ENCODE data around the gene PPHLN1.

PPHLN1 gene

DNA sequence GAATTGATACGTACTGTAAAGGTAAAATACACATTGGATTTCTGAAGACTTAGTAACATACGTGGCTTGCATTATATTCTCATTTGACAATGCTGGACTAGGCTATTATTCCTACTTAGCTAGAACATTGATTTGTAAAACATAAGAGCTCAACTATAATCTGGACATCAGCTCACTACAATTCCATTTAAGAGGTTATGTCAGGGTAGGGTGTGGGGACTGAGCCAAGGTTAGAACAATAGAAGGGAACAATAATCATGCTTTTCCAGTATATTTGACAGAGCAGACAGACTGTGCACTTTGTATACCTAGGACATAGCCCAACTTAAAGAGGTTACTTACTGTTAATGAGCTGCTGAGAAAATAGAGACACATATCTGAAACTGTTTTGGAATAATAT is 10.9 kb upstream of the PPHLN1 start:
- no peak overlapping the region for H4K8ac ChIP-seq (ENCODE audit: low read depth, low read length)
- H3K18ac ChIP-seq (ENCODE audit: low read length), result no peak overlapping the region
- H3K36me3 ChIP-seq (replicated peaks in 1 of 2; ENCODE audit: control insufficient read depth in 2 of 2, insufficient read depth in 2 of 2, low read length in 2 of 2), result peaks cover 4 to 81% of the 10 kb centered on the region in 2 donors
- H3K9me3 ChIP-seq (replicated peaks in 1 of 2; ENCODE audit: control insufficient read depth in 2 of 2, insufficient read depth in 1 of 2, low read depth in 1 of 2, low read length in 2 of 2), result no peaks in the 10 kb centered on the region
- H2AFZ ChIP-seq (ENCODE audit: low read length), result no peak overlapping the region
- H2BK12ac ChIP-seq (ENCODE audit: low read length), result no peak overlapping the region
- H3K14ac ChIP-seq (ENCODE audit: low read length), result no peak overlapping the region
- WGBS, 2 donors (ENCODE audit: extremely low coverage in 2 of 2, insufficient read length in 2 of 2, insufficient replicate concordance in 1 of 2), result no CpG with 5 or more reads among the region's 2 CpGs
- H3K4me1 ChIP-seq (ENCODE audit: control insufficient read depth in 2 of 2, insufficient read depth in 1 of 2, low read depth in 1 of 2, low read length in 2 of 2), result no peaks in the 10 kb centered on the region
- H2BK120ac ChIP-seq (ENCODE audit: low read depth, low read length), result no peak overlapping the region
- H3K27ac ChIP-seq (replicated peaks; ENCODE audit: low read length), result no peak overlapping the region
- H3K23ac ChIP-seq (ENCODE audit: low read depth, low read length, poor library complexity), result no peak overlapping the region
- H3K4ac ChIP-seq (ENCODE audit: low read length), result no peak overlapping the region
- no peak overlapping the region for H2AK5ac ChIP-seq (ENCODE audit: low read depth, low read length)
- H3K4me3 ChIP-seq (ENCODE audit: low read length in 2 of 2), result no peak overlapping the region
- peaks cover 3% of the 10 kb centered on the region for H3K79me1 ChIP-seq (ENCODE audit: low read depth, low read length)
- no peak overlapping the region for H2BK15ac ChIP-seq (ENCODE audit: low read length)
- no peak overlapping the region for H3K4me2 ChIP-seq (ENCODE audit: insufficient read depth, low read length, poor library complexity, severe bottlenecking)
- H3K9ac ChIP-seq (ENCODE audit: low read depth, low read length, poor library complexity), result no peak overlapping the region
- H2BK5ac ChIP-seq (ENCODE audit: low read length), result no peak overlapping the region
- no peak overlapping the region for H4K91ac ChIP-seq (ENCODE audit: low read depth, low read length, poor library complexity)
- no peak for DNase-seq (ENCODE audit: low spot score)
- H3K27me3 ChIP-seq (ENCODE audit: control insufficient read depth in 3 of 3, insufficient read depth in 3 of 3, low read depth in 1 of 3, low read length in 3 of 3), result no peaks in the 10 kb centered on the region

DNA sequence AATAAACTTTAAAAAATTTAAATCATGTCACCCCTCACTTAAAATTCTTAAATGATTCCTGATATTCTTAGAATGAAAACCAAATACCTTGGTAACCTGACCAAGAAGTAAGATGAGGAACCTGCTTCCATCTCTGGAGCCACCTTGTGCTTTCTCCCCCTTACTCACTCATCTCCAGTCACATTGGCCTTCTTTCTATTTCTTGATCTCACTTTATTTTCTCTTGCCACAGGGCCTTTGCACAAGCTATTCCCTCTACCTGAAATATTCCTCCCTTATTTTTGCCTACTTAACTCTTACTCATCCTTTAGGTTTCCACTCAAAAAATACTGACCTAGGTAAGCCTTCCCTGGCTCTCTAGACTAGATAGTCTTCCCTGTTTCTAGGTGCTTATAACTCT is 5.2 kb upstream of the PPHLN1 start:
- H3K9me3 ChIP-seq (replicated peaks in 1 of 2; ENCODE audit: control insufficient read depth in 2 of 2, insufficient read depth in 1 of 2, low read depth in 1 of 2, low read length in 2 of 2), result no peaks in the 10 kb centered on the region

DNA sequence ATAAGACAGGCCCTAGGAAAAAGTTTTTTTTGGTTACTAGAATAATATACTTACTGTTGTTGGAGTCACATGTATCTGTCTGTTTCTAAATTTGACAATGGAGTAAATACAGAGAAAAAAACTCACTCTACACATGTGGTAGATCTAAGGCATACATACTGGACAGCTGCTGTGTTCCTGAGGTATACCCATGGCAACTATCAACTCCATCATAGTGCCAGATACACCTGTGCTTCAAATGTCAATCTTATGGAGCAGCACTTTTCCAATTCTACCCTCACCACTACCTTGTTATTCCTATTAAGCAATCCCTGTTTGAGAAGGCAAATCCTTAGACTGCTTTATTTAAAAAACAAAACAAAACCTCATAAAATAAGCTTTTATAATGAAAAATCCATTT is 3.4 kb upstream of the PPHLN1 start:
- H2BK5ac ChIP-seq (ENCODE audit: low read length), result no peak overlapping the region
- no peak overlapping the region for H3K23ac ChIP-seq (ENCODE audit: low read depth, low read length, poor library complexity)
- no peak overlapping the region for H3K18ac ChIP-seq (ENCODE audit: low read length)
- no peak overlapping the region for H4K91ac ChIP-seq (ENCODE audit: low read depth, low read length, poor library complexity)
- no peak for DNase-seq (ENCODE audit: low spot score)
- no peaks in the 10 kb centered on the region for H3K27me3 ChIP-seq (ENCODE audit: control insufficient read depth in 3 of 3, insufficient read depth in 3 of 3, low read depth in 1 of 3, low read length in 3 of 3)
- peaks cover 6 to 11% of the 10 kb centered on the region in 2 donors for H3K4me1 ChIP-seq (ENCODE audit: control insufficient read depth in 2 of 2, insufficient read depth in 1 of 2, low read depth in 1 of 2, low read length in 2 of 2)
- no peak overlapping the region for H2BK120ac ChIP-seq (ENCODE audit: low read depth, low read length)
- no peak overlapping the region for H2AFZ ChIP-seq (ENCODE audit: low read length)
- H3K36me3 ChIP-seq (replicated peaks in 1 of 2; ENCODE audit: control insufficient read depth in 2 of 2, insufficient read depth in 2 of 2, low read length in 2 of 2), result peaks cover 5 to 64% of the 10 kb centered on the region in 2 donors
- no peaks in the 10 kb centered on the region for H3K9me3 ChIP-seq (replicated peaks in 1 of 2; ENCODE audit: control insufficient read depth in 2 of 2, insufficient read depth in 1 of 2, low read depth in 1 of 2, low read length in 2 of 2)
- no peak overlapping the region for H2BK15ac ChIP-seq (ENCODE audit: low read length)
- no peak overlapping the region for H4K8ac ChIP-seq (ENCODE audit: low read depth, low read length)
- H3K4me2 ChIP-seq (ENCODE audit: insufficient read depth, low read length, poor library complexity, severe bottlenecking), result no peak overlapping the region
- no peak overlapping the region for H2BK12ac ChIP-seq (ENCODE audit: low read length)
- H3K9ac ChIP-seq (ENCODE audit: low read depth, low read length, poor library complexity), result no peak overlapping the region
- no peak overlapping the region for H2AK5ac ChIP-seq (ENCODE audit: low read depth, low read length)
- H3K4ac ChIP-seq (ENCODE audit: low read length), result no peak overlapping the region
- no peak overlapping the region for H3K27ac ChIP-seq (replicated peaks; ENCODE audit: low read length)
- no peaks in the 10 kb centered on the region for H3K79me1 ChIP-seq (ENCODE audit: low read depth, low read length)
- H3K14ac ChIP-seq (ENCODE audit: low read length), result no peak overlapping the region
- H3K4me3 ChIP-seq (ENCODE audit: low read length in 2 of 2), result no peak overlapping the region

More for the DNA sequence above, 5.2 kb upstream of the PPHLN1 start:
- H4K8ac ChIP-seq (ENCODE audit: low read depth, low read length), result no peak overlapping the region
- H3K27ac ChIP-seq (replicated peaks; ENCODE audit: low read length), result no peak overlapping the region
- DNase-seq (ENCODE audit: low spot score), result no peak
- no peak overlapping the region for H3K23ac ChIP-seq (ENCODE audit: low read depth, low read length, poor library complexity)
- no peak overlapping the region for H2AK5ac ChIP-seq (ENCODE audit: low read depth, low read length)
- no peak overlapping the region for H3K4me2 ChIP-seq (ENCODE audit: insufficient read depth, low read length, poor library complexity, severe bottlenecking)
- no peak overlapping the region for H2BK5ac ChIP-seq (ENCODE audit: low read length)
- H3K27me3 ChIP-seq (ENCODE audit: control insufficient read depth in 3 of 3, insufficient read depth in 3 of 3, low read depth in 1 of 3, low read length in 3 of 3), result no peaks in the 10 kb centered on the region
- H3K4me1 ChIP-seq (ENCODE audit: control insufficient read depth in 2 of 2, insufficient read depth in 1 of 2, low read depth in 1 of 2, low read length in 2 of 2), result peaks cover 3 to 4% of the 10 kb centered on the region in 2 donors
- no peak overlapping the region for H3K4ac ChIP-seq (ENCODE audit: low read length)
- no peak overlapping the region for H3K9ac ChIP-seq (ENCODE audit: low read depth, low read length, poor library complexity)
- no peak overlapping the region for H2BK12ac ChIP-seq (ENCODE audit: low read length)
- H4K91ac ChIP-seq (ENCODE audit: low read depth, low read length, poor library complexity), result no peak overlapping the region
- no peak overlapping the region for H3K14ac ChIP-seq (ENCODE audit: low read length)
- H2AFZ ChIP-seq (ENCODE audit: low read length), result no peak overlapping the region
- no peak overlapping the region for H3K18ac ChIP-seq (ENCODE audit: low read length)
- peaks cover 3% of the 10 kb centered on the region for H3K79me1 ChIP-seq (ENCODE audit: low read depth, low read length)
- no peak overlapping the region for H3K4me3 ChIP-seq (ENCODE audit: low read length in 2 of 2)
- H3K36me3 ChIP-seq (replicated peaks in 1 of 2; ENCODE audit: control insufficient read depth in 2 of 2, insufficient read depth in 2 of 2, low read length in 2 of 2), result peaks cover 8 to 77% of the 10 kb centered on the region in 2 donors
- H2BK15ac ChIP-seq (ENCODE audit: low read length), result no peak overlapping the region
- H2BK120ac ChIP-seq (ENCODE audit: low read depth, low read length), result no peak overlapping the region

DNA sequence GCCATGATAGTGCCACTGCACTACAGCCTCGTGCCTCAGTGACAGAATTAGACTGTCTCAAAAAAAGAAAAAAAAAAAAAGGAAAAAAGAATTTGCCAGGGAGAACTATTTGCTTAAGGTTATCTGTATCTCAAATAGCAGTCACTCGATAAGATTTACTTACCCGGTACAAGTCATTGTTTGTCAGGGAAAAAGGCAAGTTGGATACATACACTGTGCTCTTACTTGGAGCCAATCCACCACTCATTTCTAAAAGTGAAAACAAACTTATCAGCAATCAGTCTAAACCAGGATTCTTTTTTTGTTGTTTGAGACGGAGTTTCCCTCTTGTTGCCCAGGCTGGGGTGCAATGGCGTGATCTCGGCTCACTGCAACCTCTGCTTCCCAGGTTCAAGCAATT is 2.1 kb upstream of the PPHLN1 start:
- Histone ChIP-seq H3K18ac (ENCODE audit: low read length) (no peak overlapping the region), H3K14ac (ENCODE audit: low read length) (no peak overlapping the region), H2BK5ac (ENCODE audit: low read length) (no peak overlapping the region), H3K36me3 (replicated peaks in 1 of 2; ENCODE audit: control insufficient read depth in 2 of 2, insufficient read depth in 2 of 2, low read length in 2 of 2) (peaks cover 4 to 68% of the 10 kb centered on the region in 2 donors), H3K4me2 (ENCODE audit: insufficient read depth, low read length, poor library complexity, severe bottlenecking) (no peak overlapping the region), H3K79me1 (ENCODE audit: low read depth, low read length) (no peaks in the 10 kb centered on the region), H3K9me3 (replicated peaks in 1 of 2; ENCODE audit: control insufficient read depth in 2 of 2, insufficient read depth in 1 of 2, low read depth in 1 of 2, low read length in 2 of 2) (no peaks in the 10 kb centered on the region), H2AFZ (ENCODE audit: low read length) (no peak overlapping the region), H3K4me1 (ENCODE audit: control insufficient read depth in 2 of 2, insufficient read depth in 1 of 2, low read depth in 1 of 2, low read length in 2 of 2) (peaks cover 6 to 13% of the 10 kb centered on the region in 2 donors), H3K9ac (ENCODE audit: low read depth, low read length, poor library complexity) (no peak overlapping the region), H2BK15ac (ENCODE audit: low read length) (no peak overlapping the region), H4K91ac (ENCODE audit: low read depth, low read length, poor library complexity) (no peak overlapping the region), H3K27ac (replicated peaks; ENCODE audit: low read length) (no peak overlapping the region), H4K8ac (ENCODE audit: low read depth, low read length) (no peak overlapping the region), H2BK12ac (ENCODE audit: low read length) (no peak overlapping the region), H3K27me3 (ENCODE audit: control insufficient read depth in 3 of 3, insufficient read depth in 3 of 3, low read depth in 1 of 3, low read length in 3 of 3) (no peaks in the 10 kb centered on the region), H3K23ac (ENCODE audit: low read depth, low read length, poor library complexity) (no peak overlapping the region), H2AK5ac (ENCODE audit: low read depth, low read length) (no peak overlapping the region), H2BK120ac (ENCODE audit: low read depth, low read length) (no peak overlapping the region), H3K4me3 (ENCODE audit: low read length in 2 of 2) (no peak overlapping the region), H3K4ac (ENCODE audit: low read length) (no peak overlapping the region)
- no peak for DNase-seq (ENCODE audit: low spot score)
- WGBS, 2 donors (ENCODE audit: extremely low coverage in 2 of 2, insufficient read length in 2 of 2, insufficient replicate concordance in 1 of 2), result no CpG with 5 or more reads among the region's 6 CpGs

All from neuronal stem cell (in vitro differentiated cells).